ENCODE data around the gene BCL2.

The BCL2 gene

GRCh38 chr18:63229971-63230370 is 89.6 kb downstream of the BCL2 start:
- no peak for DNase-seq (ENCODE audit: low spot score)
- TF ChIP-seq, protein P1, sequence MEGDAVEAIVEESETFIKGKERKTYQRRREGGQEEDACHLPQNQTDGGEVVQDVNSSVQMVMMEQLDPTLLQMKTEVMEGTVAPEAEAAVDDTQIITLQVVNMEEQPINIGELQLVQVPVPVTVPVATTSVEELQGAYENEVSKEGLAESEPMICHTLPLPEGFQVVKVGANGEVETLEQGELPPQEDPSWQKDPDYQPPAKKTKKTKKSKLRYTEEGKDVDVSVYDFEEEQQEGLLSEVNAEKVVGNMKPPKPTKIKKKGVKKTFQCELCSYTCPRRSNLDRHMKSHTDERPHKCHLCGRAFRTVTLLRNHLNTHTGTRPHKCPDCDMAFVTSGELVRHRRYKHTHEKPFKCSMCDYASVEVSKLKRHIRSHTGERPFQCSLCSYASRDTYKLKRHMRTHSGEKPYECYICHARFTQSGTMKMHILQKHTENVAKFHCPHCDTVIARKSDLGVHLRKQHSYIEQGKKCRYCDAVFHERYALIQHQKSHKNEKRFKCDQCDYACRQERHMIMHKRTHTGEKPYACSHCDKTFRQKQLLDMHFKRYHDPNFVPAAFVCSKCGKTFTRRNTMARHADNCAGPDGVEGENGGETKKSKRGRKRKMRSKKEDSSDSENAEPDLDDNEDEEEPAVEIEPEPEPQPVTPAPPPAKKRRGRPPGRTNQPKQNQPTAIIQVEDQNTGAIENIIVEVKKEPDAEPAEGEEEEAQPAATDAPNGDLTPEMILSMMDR (IDR thresholded peaks at IDR 0.05; ENCODE audit: extremely low read depth, insufficient read depth, missing control alignments): no peak
- in situ Hi-C loops (cut with MboI; ENCODE audit: low pct_unique_long_range_greater_than_20kb, low sequenced_read_pairs, unreplicated experiment): no loop called here

- in situ Hi-C loops (cut with MboI; ENCODE audit: low pct_unique_long_range_greater_than_20kb, low sequenced_read_pairs, unreplicated experiment): no loop called here
- TF ChIP-seq, protein P1 (IDR thresholded peaks at IDR 0.05; ENCODE audit: extremely low read depth, insufficient read depth, missing control alignments): no peak
- DNase-seq (ENCODE audit: low spot score): no peak
Observed at GRCh38 chr18:63225434-63225833, 94.1 kb downstream of the BCL2 start.

- no peak for DNase-seq (ENCODE audit: low spot score)
- in situ Hi-C loops (cut with MboI; ENCODE audit: low pct_unique_long_range_greater_than_20kb, low sequenced_read_pairs, unreplicated experiment): no loop called here
- TF ChIP-seq, protein P1 (IDR thresholded peaks at IDR 0.05; ENCODE audit: extremely low read depth, insufficient read depth, missing control alignments): no peak
Observed at GRCh38 chr18:63224630-63225029, 94.9 kb downstream of the BCL2 start.

DNA sequence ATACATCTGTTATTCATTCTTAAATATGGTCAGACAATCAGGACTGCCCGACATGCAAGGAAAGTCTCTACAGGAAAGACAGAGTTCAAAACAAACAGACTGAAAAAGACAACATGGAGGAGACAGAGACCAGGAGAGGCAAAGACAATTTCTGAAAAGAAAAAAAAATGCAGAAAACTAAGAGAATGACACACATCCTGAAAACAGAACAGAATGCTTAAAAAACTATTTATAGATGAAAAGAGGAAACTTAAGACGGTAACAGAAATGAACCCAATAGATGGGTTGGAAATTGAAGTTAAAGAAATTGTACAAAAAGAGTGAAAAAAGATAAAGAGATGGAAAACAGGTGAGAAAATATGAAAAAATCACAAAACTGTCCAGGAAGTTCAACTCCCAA is 95.7 kb downstream of the BCL2 start:
- no peak for DNase-seq (ENCODE audit: low spot score)
- TF ChIP-seq, protein P1 (IDR thresholded peaks at IDR 0.05; ENCODE audit: extremely low read depth, insufficient read depth, missing control alignments): no peak
- in situ Hi-C loops (cut with MboI; ENCODE audit: low pct_unique_long_range_greater_than_20kb, low sequenced_read_pairs, unreplicated experiment): no loop called here

DNA sequence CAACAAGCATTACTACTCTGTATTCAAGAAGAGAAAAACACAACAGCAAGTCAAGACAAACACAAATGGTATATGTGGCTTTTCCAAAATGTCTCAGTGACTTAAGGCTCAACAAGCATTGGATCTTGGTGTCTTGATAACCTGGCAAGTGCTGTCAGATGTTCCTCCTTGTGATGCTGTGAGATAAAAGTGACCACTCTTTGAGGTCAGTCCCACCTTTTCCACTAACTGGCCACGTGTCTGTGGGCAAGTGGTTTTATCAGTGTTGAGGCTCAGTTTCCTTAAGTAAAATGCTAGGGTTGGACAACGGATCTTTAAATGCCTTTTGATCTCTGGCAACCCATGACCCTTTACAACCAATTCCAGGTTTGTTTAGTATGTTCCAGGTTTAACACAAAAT is 98.7 kb downstream of the BCL2 start:
- TF ChIP-seq, protein P1 (IDR thresholded peaks at IDR 0.05; ENCODE audit: extremely low read depth, insufficient read depth, missing control alignments): no peak
- no peak for DNase-seq (ENCODE audit: low spot score)
- in situ Hi-C loops (cut with MboI; ENCODE audit: low pct_unique_long_range_greater_than_20kb, low sequenced_read_pairs, unreplicated experiment): no loop called here

DNA sequence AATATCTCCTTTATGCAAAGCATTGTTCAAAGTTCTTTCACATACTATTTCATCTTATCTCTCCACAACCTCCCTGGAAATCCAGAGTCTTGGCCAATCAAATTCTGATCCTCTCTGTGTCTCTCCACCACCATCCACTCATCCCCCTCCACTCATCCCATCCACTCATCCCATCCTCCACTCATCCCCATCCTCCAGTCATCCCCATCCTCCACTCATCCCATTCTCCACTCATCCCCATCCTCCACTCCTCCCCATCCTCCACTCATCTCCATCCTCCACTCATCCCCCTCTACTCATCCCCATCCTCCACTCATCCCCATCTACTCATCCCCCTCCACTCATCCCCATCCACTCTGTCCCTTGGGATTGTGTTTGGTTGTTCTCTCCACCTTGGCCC is 101.1 kb downstream of the BCL2 start:
- in situ Hi-C loops (cut with MboI; ENCODE audit: low pct_unique_long_range_greater_than_20kb, low sequenced_read_pairs, unreplicated experiment): no loop called here
- TF ChIP-seq, protein P1 (IDR thresholded peaks at IDR 0.05; ENCODE audit: extremely low read depth, insufficient read depth, missing control alignments): no peak
- no peak for DNase-seq (ENCODE audit: low spot score)

Measured in GM13977 (cell line).